Stomach (tissue), 9 donors: ENCODE data around the gene STARD3. TPM values are rescaled to one million over a fixed set of nuclear protein-coding genes. Genes with fewer than 3 reads are reported as not detected.

Experiments used
- DNase-seq, 2 donors: peaks; one replicate each; pipeline versions ENCODE4 v3.0.0 to v3.0.0-alpha.2; 2013 to 2019
- H3K27ac ChIP-seq, 5 donors: fragments of 200-600 bp in 4 of 5; sonication (generic) in 4 of 5; one replicate each; pipeline ENCODE4 v1.5.1; 2013 to 2019; ENCODE audit warnings: mild to moderate bottlenecking in 1 of 5, moderate library complexity in 1 of 5
- H3K27me3 ChIP-seq, 3 donors: fragments of 200-600 bp; sonication (generic); one replicate each; pipeline ENCODE4 v1.5.1; 2017 to 2019; ENCODE audit warnings: mixed run types in 1 of 3
- H3K36me3 ChIP-seq, 4 donors: fragments of 200-600 bp; sonication (generic); 1 replicate in 3 of 4; 2 replicates in 1 of 4; pipeline ENCODE4 v1.5.1; 2016 to 2019
- H3K4me1 ChIP-seq, 4 donors: fragments of 200-600 bp; sonication (generic); one replicate each; pipeline ENCODE4 v1.5.1; 2016 to 2019
- H3K4me3 ChIP-seq, 4 donors: fragments of 200-600 bp; sonication (generic) in 3 of 4; one replicate each; pipeline ENCODE4 v1.5.1; 2016 to 2019; ENCODE audit warnings: mild to moderate bottlenecking in 1 of 4
- H3K9me3 ChIP-seq, 4 donors: fragments of 200-600 bp; sonication (generic); one replicate each; pipeline ENCODE4 v1.5.1; 2016 to 2019
- EP300 ChIP-seq: sonication (generic); formaldehyde crosslinking; IDR thresholded peaks from one replicate; pipeline ENCODE4 v1.6.1; 2017; ENCODE audit warnings: antibody characterized with exemption
- POLR2A ChIP-seq, 4 donors: fragments of 450-650 bp; IDR thresholded peaks; one replicate each; pipeline ENCODE4 v1.6.1; 2016; ENCODE audit warnings: antibody characterized with exemption in 4 of 4, control low read depth in 2 of 4, mild to moderate bottlenecking in 1 of 4, moderate library complexity in 1 of 4
- POLR2AphosphoS5 ChIP-seq, 3 donors: sonication (generic); formaldehyde crosslinking; IDR thresholded peaks; one replicate each; pipeline ENCODE4 v1.6.1; 2016; ENCODE audit warnings: antibody characterized with exemption in 3 of 3
- WGBS, 5 donors: extraction: QIAGEN DNeasy Blood & Tissue Kit in 3 of 5; methylation state at CpG; one replicate each; pipeline versions ENCODE4 v1.1.5 to v1.1.7; 2013 to 2018; 5-methylcytosine and 5-hydroxymethylcytosine counted together
- intact Hi-C: fragments of 100-400 bp; cut with DNase I; formaldehyde crosslinking; loops from one replicate; pipeline ENCODE4 v1.15.1; 2023; ENCODE audit warnings: low total_unique reads
- polyA plus RNA-seq, 3 donors: library from polyadenylated mRNA; stranded (reverse); fragments of 200-250 nt; gene quantifications; one replicate each; pipeline ENCODE4 v1.2.3, GENCODE V29; 2013
- total RNA-seq, 5 donors: library from RNA; depleted of rRNA; stranded (reverse); fragments of >200 nt; gene quantifications; one replicate each; pipeline versions ENCODE4 v1.1.0 to v1.2.3, GENCODE V29; 2014 to 2016
- TF ChIP-seq, protein P1 (sequence below), 7 experiments: fragments of 450-650 bp in 4 of 7; fragments of 200-600 bp in 3 of 7; sonication (generic) in 3 of 7; IDR thresholded peaks; one replicate each; pipeline ENCODE4 v1.5.1; 2016 to 2019; ENCODE audit warnings: antibody characterized with exemption in 7 of 7, control low read depth in 2 of 7, mild to moderate bottlenecking in 1 of 7
- donor health status: healthy with polysubstance abuse.
- donor health status: Bipolar disorder and iron deficiency.
- donor health status: healthy.

The STARD3 gene
- total and polyA plus RNA-seq, 8 donors: 26.4 to 1,091 (median 52.0) TPM

DNA sequence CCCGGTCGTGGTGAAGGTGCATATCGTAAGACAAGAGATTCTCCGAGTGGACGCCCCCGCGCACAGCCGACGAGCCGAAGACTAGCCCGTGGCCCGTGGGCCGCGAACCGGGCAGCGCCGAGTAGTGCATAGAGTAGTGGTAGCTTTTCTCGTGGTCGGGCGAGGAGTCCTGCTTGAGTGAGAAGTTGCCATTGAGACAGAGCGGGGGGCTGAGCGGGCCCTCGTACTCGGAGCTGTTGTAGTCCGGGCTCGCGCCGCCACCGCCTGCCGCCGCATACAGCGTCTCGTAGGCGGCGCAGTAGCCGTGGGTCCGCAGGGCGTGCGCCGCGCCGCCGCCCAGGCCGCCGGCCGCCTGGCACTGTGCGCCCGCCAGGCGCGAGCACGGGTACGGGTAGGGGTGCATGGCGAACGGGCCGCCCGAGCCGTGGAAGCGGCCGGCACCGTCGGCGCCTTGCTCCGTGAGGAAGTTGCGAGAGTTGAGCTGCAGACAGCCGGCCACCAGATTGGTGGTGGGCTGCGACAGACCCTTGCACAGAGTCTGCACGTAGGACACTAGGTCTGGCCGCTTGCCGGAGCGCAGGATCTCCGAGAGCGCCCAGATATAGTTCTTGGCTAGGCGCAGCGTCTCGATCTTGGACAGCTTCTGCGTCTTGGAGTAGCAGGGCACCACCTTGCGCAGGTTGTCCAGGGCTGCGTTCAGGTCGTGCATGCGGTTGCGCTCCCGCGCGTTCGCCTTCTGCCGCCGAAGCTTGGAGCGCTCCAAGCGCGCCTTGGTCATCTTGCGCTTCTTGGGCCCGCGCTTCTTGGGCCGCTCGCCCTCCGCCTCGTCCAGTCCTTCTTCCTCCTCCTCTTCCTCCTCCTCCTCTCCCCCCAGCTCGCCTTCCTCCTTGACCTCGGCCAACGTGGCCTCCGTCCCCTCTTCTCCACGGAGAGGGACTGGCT lies 31.2 kb upstream of the STARD3 start:
- Histone ChIP-seq H3K4me3 (peak overlapping the region in 3 of 4 donors; percentile 22 to 45 (median 26)), H3K4me1 (peaks cover 27 to 51% (median 42%) of the 10 kb centered on the region in 4 donors), H3K36me3 (no peaks in the 10 kb centered on the region), H3K9me3 (no peaks in the 10 kb centered on the region), H3K27me3 (peaks cover 32 to 100% (median 85%) of the 10 kb centered on the region in 3 donors), H3K27ac (no peak overlapping the region)
- WGBS, 5 donors: 1 to 3% (median 2%) methylated on average over 44 to 102 of the region's 102 CpGs
- intact Hi-C loops: no loop called here
- no peak for DNase-seq
- TF ChIP-seq EP300 (no peak), POLR2A (IDR thresholded peaks at IDR 0.05) (no peak), POLR2AphosphoS5 (IDR thresholded peaks at IDR 0.05) (no peak)
- TF ChIP-seq, protein P1, sequence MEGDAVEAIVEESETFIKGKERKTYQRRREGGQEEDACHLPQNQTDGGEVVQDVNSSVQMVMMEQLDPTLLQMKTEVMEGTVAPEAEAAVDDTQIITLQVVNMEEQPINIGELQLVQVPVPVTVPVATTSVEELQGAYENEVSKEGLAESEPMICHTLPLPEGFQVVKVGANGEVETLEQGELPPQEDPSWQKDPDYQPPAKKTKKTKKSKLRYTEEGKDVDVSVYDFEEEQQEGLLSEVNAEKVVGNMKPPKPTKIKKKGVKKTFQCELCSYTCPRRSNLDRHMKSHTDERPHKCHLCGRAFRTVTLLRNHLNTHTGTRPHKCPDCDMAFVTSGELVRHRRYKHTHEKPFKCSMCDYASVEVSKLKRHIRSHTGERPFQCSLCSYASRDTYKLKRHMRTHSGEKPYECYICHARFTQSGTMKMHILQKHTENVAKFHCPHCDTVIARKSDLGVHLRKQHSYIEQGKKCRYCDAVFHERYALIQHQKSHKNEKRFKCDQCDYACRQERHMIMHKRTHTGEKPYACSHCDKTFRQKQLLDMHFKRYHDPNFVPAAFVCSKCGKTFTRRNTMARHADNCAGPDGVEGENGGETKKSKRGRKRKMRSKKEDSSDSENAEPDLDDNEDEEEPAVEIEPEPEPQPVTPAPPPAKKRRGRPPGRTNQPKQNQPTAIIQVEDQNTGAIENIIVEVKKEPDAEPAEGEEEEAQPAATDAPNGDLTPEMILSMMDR (IDR thresholded peaks at IDR 0.05): no peak

- Histone ChIP-seq H3K27me3 (peaks cover 32 to 99% (median 78%) of the 10 kb centered on the region in 3 donors), H3K9me3 (no peaks in the 10 kb centered on the region), H3K36me3 (no peaks in the 10 kb centered on the region), H3K27ac (no peak overlapping the region), H3K4me1 (peaks cover 27 to 51% (median 42%) of the 10 kb centered on the region in 4 donors), H3K4me3 (peak overlapping the region in 3 of 4 donors; percentile 22 to 45 (median 26))
- 0 to 3% (median 2%) methylated on average over 8 to 66 of the region's 66 CpGs for WGBS, 5 donors
- TF ChIP-seq POLR2AphosphoS5 (IDR thresholded peaks at IDR 0.05): no peak
- DNase-seq: no peak
- intact Hi-C loops: no loop called here
These were observed 30.4 kb upstream of the STARD3 start for GRCh38 chr17:39606434-39607056.

DNA sequence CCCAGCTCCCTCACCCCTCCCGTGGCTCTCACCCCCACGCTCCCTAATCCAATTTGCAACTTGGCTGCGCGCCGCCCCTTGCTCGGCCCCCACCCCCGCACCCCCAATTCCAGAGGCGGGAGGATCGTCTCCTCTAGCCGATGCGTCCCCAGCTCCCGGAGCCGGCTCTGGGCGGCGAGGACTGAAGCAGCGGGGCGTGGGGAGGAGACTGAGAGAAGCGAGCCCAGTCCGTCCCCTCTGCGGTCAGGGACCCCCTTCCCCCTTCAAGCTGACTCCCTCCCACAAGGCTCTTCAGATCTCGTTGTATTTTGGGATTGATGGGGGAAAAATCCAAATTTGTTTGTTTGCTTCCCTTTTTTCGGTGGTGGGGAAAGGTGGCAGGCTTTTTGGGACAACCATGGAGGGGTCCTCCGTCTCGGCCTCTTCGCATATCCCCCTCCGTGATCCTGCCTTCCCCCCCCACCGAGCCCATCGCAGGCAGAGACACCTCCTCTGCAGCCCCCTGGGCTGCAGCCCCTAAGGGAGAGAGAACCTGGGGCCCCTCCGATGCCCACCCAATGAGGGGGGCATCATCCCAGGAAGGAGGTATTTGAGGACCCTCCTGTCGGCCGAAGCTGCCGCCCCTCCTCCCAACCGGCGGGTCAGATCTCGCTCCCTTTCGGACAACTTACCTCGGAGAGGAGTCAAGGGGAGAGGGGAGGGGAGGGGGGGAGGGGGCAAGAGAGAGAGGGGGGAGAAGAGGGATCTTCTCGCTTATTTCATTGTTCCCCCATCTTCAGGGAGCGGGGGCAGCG lies 29.7 kb upstream of the STARD3 start:
- Histone ChIP-seq H3K36me3 (no peaks in the 10 kb centered on the region), H3K27me3 (peaks cover 32 to 97% (median 71%) of the 10 kb centered on the region in 3 donors), H3K27ac (no peak overlapping the region), H3K4me1 (peaks cover 27 to 51% (median 42%) of the 10 kb centered on the region in 4 donors), H3K4me3 (peak overlapping the region in 3 of 4 donors; percentile 22 to 45 (median 26)), H3K9me3 (no peaks in the 10 kb centered on the region)
- no peak for TF ChIP-seq POLR2AphosphoS5 (IDR thresholded peaks at IDR 0.05)
- TF ChIP-seq, protein P1 (IDR thresholded peaks at IDR 0.05): no peak
- no peak for TF ChIP-seq POLR2A (IDR thresholded peaks at IDR 0.05)
- no peak for TF ChIP-seq EP300
- intact Hi-C loops: no loop called here
- WGBS, 5 donors: 2 to 9% (median 3%) methylated on average over 13 to 40 of the region's 40 CpGs
- no peak for DNase-seq

- H3K27ac ChIP-seq: no peak within 1 kb of the TSS
- 2 to 9% (median 8%) methylated on average over 19 to 20 of the region's 20 CpGs for WGBS, 5 donors
- TF ChIP-seq POLR2A (IDR thresholded peaks at IDR 0.05) (no peak), POLR2AphosphoS5 (IDR thresholded peaks at IDR 0.05) (no peak), EP300 (no peak)
- TF ChIP-seq, protein P1 (IDR thresholded peaks at IDR 0.05): no peak
- H3K27me3 ChIP-seq: peaks cover 32 to 97% (median 70%) of the 10 kb centered on the region in 3 donors
- no peaks in the 10 kb centered on the region for H3K9me3 ChIP-seq
- peaks cover 27 to 51% (median 42%) of the 10 kb centered on the region in 4 donors for H3K4me1 ChIP-seq
- H3K4me3 ChIP-seq: peak within 1 kb of the TSS in 3 of 4 donors; percentile 22 to 45 (median 26)
- DNase-seq: no peak
- H3K36me3 ChIP-seq: no peaks in the 10 kb centered on the region
- intact Hi-C loops: no loop called here
These were observed 29.2 kb upstream of the STARD3 start, which contains the start of gene NEUROD2 for GRCh38 chr17:39607851-39608130. Gene NEUROD2 (minus strand): TSS chr17:39607920. CDS start chr17:39606599, 1,321 bp downstream.
